A549 (cell line): ENCODE measurements around the gene SLC22A31. TPM values are rescaled to one million over a fixed set of nuclear protein-coding genes. Genes with fewer than 3 reads are reported as not detected.

ENCODE experiments used
- ATOH8 ChIP-seq: fragments of 250-450 bp; sonication (Bioruptor Pico); IDR thresholded peaks from 2 replicates; pipeline ENCODE4 v1.5.0; 2020; ENCODE audit warnings: low read depth, mild to moderate bottlenecking, moderate library complexity
- BCL3 ChIP-seq: fragments of >200 bp; sonication (Bioruptor Twin); formaldehyde crosslinking; IDR thresholded peaks from 3 replicates; pipeline ENCODE4 v1.6.1; 2016
- CBX2 ChIP-seq: fragments of 200-600 bp; sonication (generic); IDR thresholded peaks from 2 replicates; pipeline ENCODE4 v1.6.1; 2016; ENCODE audit warnings: low read depth, mild to moderate bottlenecking, borderline replicate concordance
- CBX8 ChIP-seq: fragments of 200-600 bp; sonication (generic); IDR thresholded peaks from 2 replicates; pipeline ENCODE4 v1.6.1; 2016
- CEBPB ChIP-seq, 2 experiments: fragments of >200 bp in 1 of 2; sonication (Bioruptor Twin) in 1 of 2; formaldehyde crosslinking in 1 of 2; IDR thresholded peaks; 2 replicates each; pipeline ENCODE4 v1.6.1; 2012 to 2016
- CHD4 ChIP-seq: fragments of 200-600 bp; sonication (generic); IDR thresholded peaks from 2 replicates; pipeline ENCODE4 v1.6.1; 2016; ENCODE audit warnings: antibody characterized with exemption, mild to moderate bottlenecking, borderline replicate concordance
- E2F6 ChIP-seq: IDR thresholded peaks from 2 replicates; pipeline ENCODE4 v1.6.1; 2012; ENCODE audit warnings: low read depth, borderline replicate concordance
- EHF ChIP-seq: fragments of 250-450 bp; sonication (Bioruptor Pico); IDR thresholded peaks from 2 replicates; pipeline ENCODE4 v1.5.0; 2020; ENCODE audit warnings: mild to moderate bottlenecking
- EP300 ChIP-seq, 2 experiments: fragments of >200 bp; sonication (Bioruptor Twin); formaldehyde crosslinking; IDR thresholded peaks; 2 replicates in 1 of 2; 3 replicates in 1 of 2; pipeline ENCODE4 v1.6.1; 2016 to 2017
- ESRRA ChIP-seq: fragments of 150-350 bp; IDR thresholded peaks from 2 replicates; pipeline ENCODE4 v1.6.1; 2014; ENCODE audit warnings: mild to moderate bottlenecking, low read length, borderline replicate concordance
- FOSB ChIP-seq: fragments of 250-450 bp; sonication (Bioruptor Pico); IDR thresholded peaks from 2 replicates; pipeline ENCODE4 v1.5.0; 2020; ENCODE audit warnings: mild to moderate bottlenecking, moderate library complexity
- FOSL2 ChIP-seq, 2 experiments: fragments of 450-650 bp in 1 of 2; fragments of >200 bp in 1 of 2; sonication (Bioruptor Twin) in 1 of 2; formaldehyde crosslinking; IDR thresholded peaks; 2 replicates each; pipeline versions ENCODE4 v1.5.0 to v1.6.1; 2016 to 2020; ENCODE audit warnings: mild to moderate bottlenecking in 1 of 2, moderate library complexity in 1 of 2
- FOXS1 ChIP-seq: fragments of 250-450 bp; sonication (Bioruptor Pico); IDR thresholded peaks from 2 replicates; pipeline ENCODE4 v1.5.0; 2020; ENCODE audit warnings: mild to moderate bottlenecking, moderate library complexity
- HDAC2 ChIP-seq: fragments of 200-600 bp; sonication (generic); IDR thresholded peaks from 2 replicates; pipeline ENCODE4 v1.6.1; 2016
- HES2 ChIP-seq: fragments of >200 bp; sonication (Bioruptor Twin); formaldehyde crosslinking; IDR thresholded peaks from 2 replicates; pipeline ENCODE4 v1.6.1; 2016
- HEYL ChIP-seq: fragments of 250-450 bp; sonication (Bioruptor Pico); IDR thresholded peaks from 2 replicates; pipeline ENCODE4 v1.8.0; 2021; ENCODE audit warnings: mild to moderate bottlenecking, moderate library complexity
- HMGXB4 ChIP-seq: fragments of 250-450 bp; sonication (Bioruptor Pico); IDR thresholded peaks from 2 replicates; pipeline ENCODE4 v1.5.0; 2021; ENCODE audit warnings: mild to moderate bottlenecking, moderate library complexity, borderline replicate concordance
- HOXA7 ChIP-seq: fragments of 250-450 bp; sonication (Bioruptor Pico); IDR thresholded peaks from 2 replicates; pipeline ENCODE4 v1.5.0; 2020; ENCODE audit warnings: mild to moderate bottlenecking, moderate library complexity
- JUNB ChIP-seq: fragments of >200 bp; sonication (Bioruptor Twin); formaldehyde crosslinking; IDR thresholded peaks from 2 replicates; pipeline ENCODE4 v1.6.1; 2016
- KDM1A ChIP-seq: fragments of 200-600 bp; sonication (generic); IDR thresholded peaks from 2 replicates; pipeline ENCODE4 v1.6.1; 2016; ENCODE audit warnings: low read depth, mild to moderate bottlenecking
- MAX ChIP-seq: IDR thresholded peaks from 2 replicates; pipeline ENCODE4 v1.6.1; 2012
- MAZ ChIP-seq: fragments of 150-350 bp; IDR thresholded peaks from 2 replicates; pipeline ENCODE4 v1.6.1; 2014; ENCODE audit warnings: antibody characterized with exemption, low read depth, low read length, borderline replicate concordance
- NFE2L2 ChIP-seq: fragments of 150-350 bp; conservative IDR thresholded peaks from 2 replicates; pipeline ENCODE4 v1.6.1; 2014; ENCODE audit warnings: low read length
- NPAS2 ChIP-seq: fragments of 250-450 bp; sonication (Bioruptor Pico); IDR thresholded peaks from 2 replicates; pipeline ENCODE4 v1.8.0; 2022; ENCODE audit warnings: mild to moderate bottlenecking, moderate library complexity, borderline replicate concordance
- NR3C1 ChIP-seq: fragments of >200 bp; sonication (Bioruptor Twin); formaldehyde crosslinking; IDR thresholded peaks from 3 replicates; pipeline ENCODE4 v1.6.1; 2017
- PHF8 ChIP-seq: fragments of 200-600 bp; sonication (generic); IDR thresholded peaks from 2 replicates; pipeline ENCODE4 v1.6.1; 2016; ENCODE audit warnings: low read depth, mild to moderate bottlenecking, antibody characterized with exemption, moderate library complexity, borderline replicate concordance
- RAD21 ChIP-seq, 2 experiments: fragments of >200 bp in 1 of 2; sonication (Bioruptor Twin) in 1 of 2; formaldehyde crosslinking in 1 of 2; IDR thresholded peaks in 1 of 2; conservative IDR thresholded peaks in 1 of 2; 2 replicates in 1 of 2; 3 replicates in 1 of 2; pipeline ENCODE4 v1.6.1; 2012 to 2018; ENCODE audit warnings: inconsistent platforms in 1 of 2
- RARB ChIP-seq: fragments of 250-450 bp; sonication (Bioruptor Pico); IDR thresholded peaks from 2 replicates; pipeline ENCODE4 v1.8.0; 2021; ENCODE audit warnings: mild to moderate bottlenecking, moderate library complexity
- RCOR1 ChIP-seq: fragments of 150-350 bp; IDR thresholded peaks from 2 replicates; pipeline ENCODE4 v1.6.1; 2014; ENCODE audit warnings: antibody characterized with exemption, low read length, low read depth
- RFX5 ChIP-seq: fragments of 450-650 bp; IDR thresholded peaks from 2 replicates; pipeline ENCODE4 v1.7.1; 2014; ENCODE audit warnings: antibody characterized with exemption, mild to moderate bottlenecking, moderate library complexity
- RNF2 ChIP-seq: fragments of 200-600 bp; sonication (generic); IDR thresholded peaks from 2 replicates; pipeline ENCODE4 v1.6.1; 2016; ENCODE audit warnings: low read depth, mild to moderate bottlenecking, antibody characterized with exemption, moderate library complexity, borderline replicate concordance
- SMC3 ChIP-seq: fragments of >200 bp; sonication (Bioruptor Twin); formaldehyde crosslinking; IDR thresholded peaks from 3 replicates; pipeline ENCODE4 v1.6.1; 2018; ENCODE audit warnings: inconsistent platforms
- TFCP2L1 ChIP-seq: fragments of 250-450 bp; sonication (Bioruptor Pico); IDR thresholded peaks from 2 replicates; pipeline ENCODE4 v1.5.0; 2021; ENCODE audit warnings: mild to moderate bottlenecking
- TP53 ChIP-seq: fragments of 250-450 bp; sonication (Bioruptor Pico); IDR thresholded peaks from 2 replicates; pipeline ENCODE4 v1.5.0; 2021; ENCODE audit warnings: mild to moderate bottlenecking, moderate library complexity
- ZC3H11A ChIP-seq: fragments of 450-650 bp; IDR thresholded peaks from 2 replicates; pipeline ENCODE4 v1.6.1; 2014; ENCODE audit warnings: antibody characterized with exemption, mild to moderate bottlenecking
- ZFP36 ChIP-seq: fragments of 450-650 bp; IDR thresholded peaks from 2 replicates; pipeline ENCODE4 v1.6.1; 2014; ENCODE audit warnings: borderline replicate concordance; ENCODE audit not compliant: partially characterized antibody
- ZNF302 ChIP-seq: fragments of 250-450 bp; sonication (Bioruptor Pico); IDR thresholded peaks from 2 replicates; pipeline ENCODE4 v1.9.0; 2021; ENCODE audit warnings: inconsistent platforms, mild to moderate bottlenecking, moderate library complexity
- polyA plus RNA-seq, 4 experiments: library from polyadenylated mRNA; depleted of rRNA in 3 of 4; stranded (reverse); fragments of >200 nt; fragmentation: RNase III in 1 of 4; extraction: RNeasy Plus Mini Kit Qiagen cat#74134 plus additional on column Dnase treatment in 1 of 4; gene quantifications; 2 replicates in 3 of 4; 3 replicates in 1 of 4; pipeline ENCODE4 v1.2.3, GENCODE V29; 2011 to 2017

The SLC22A31 gene
- polyA plus RNA-seq, 2 of the 4 experiments (the other 2 are of a cell fraction) = 0.36 to 0.77 TPM

GRCh38 chr16:89216315-89217137 is 16.2 kb upstream of the SLC22A31 start (continued):
- TF ChIP-seq ESRRA (no peak), HOXA7 (CRISPR knock-in tag) (0 out of 2 replicates have a peak, but pooled peaks have one; percentile 26), ZFP36 (no peak), HDAC2 (no peak), ZC3H11A (no peak; the same call in 1 of the 2 replicates), TP53 (CRISPR knock-in tag) (no peak), TFCP2L1 (no peak), NR3C1 (no peak), SMC3 (peak; percentile 69), ZNF302 (no peak), FOSB (CRISPR knock-in tag) (no peak), MAZ (no peak), CHD4 (no peak), RARB (no peak), RNF2 (no peak), MAX (peak; percentile 91), E2F6 (no peak), EP300 (IDR thresholded peaks at IDR 0.05) (no peak), RFX5 (no peak), NPAS2 (no peak), JUNB (no peak), CEBPB (IDR thresholded peaks at IDR 0.05) (peak in 1 of 2 experiments; percentile 51; a peak in 2 of 4 replicates), BCL3 (no peak), RAD21 (conservative IDR thresholded peaks at IDR 0.05 in 1 of 2, IDR thresholded peaks at IDR 0.05 in 1 of 2) (peak; percentile 87 to 92), CBX8 (no peak), RCOR1 (no peak), HES2 (no peak), EHF (0 out of 2 replicates have a peak, but pooled peaks have one; percentile 7), KDM1A (no peak), CBX2 (no peak), HEYL (CRISPR knock-in tag) (no peak), HMGXB4 (CRISPR knock-in tag) (no peak), PHF8 (no peak), FOSL2 (IDR thresholded peaks at IDR 0.05) (no peak), FOSL2 (CRISPR knock-in tag; IDR thresholded peaks at IDR 0.05) (peak; percentile 37; the same call in 1 of the 2 replicates), ATOH8 (no peak), FOXS1 (CRISPR knock-in tag) (no peak), NFE2L2 (no peak)
